K562 (cell line): ENCODE data around the gene CHPF. TPM values are rescaled to one million over a fixed set of nuclear protein-coding genes. Genes with fewer than 3 reads are reported as not detected.
A peak's percentile ranks its signal among the peaks of the same experiment; 100 is the strongest.

Experiments used
- ATF1 ChIP-seq, 2 experiments: fragments of 450-650 bp in 1 of 2; IDR thresholded peaks; 2 replicates each; pipeline ENCODE4 v1.6.1; 2016; ENCODE audit warnings: missing compliant biosample characterization in 1 of 2, missing genetic modification characterization in 1 of 2
- CCNT2 ChIP-seq: IDR thresholded peaks from 2 replicates; pipeline ENCODE4 v1.6.1; 2011; ENCODE audit warnings: borderline replicate concordance, low read depth, mild to moderate bottlenecking, moderate library complexity, mixed read lengths, low read length; ENCODE audit not compliant: insufficient read length; ENCODE audit errors: extremely low read depth
- E4F1 ChIP-seq: fragments of 250-450 bp; sonication (Bioruptor Pico); IDR thresholded peaks from 2 replicates; pipeline ENCODE4 v1.5.0; 2021; ENCODE audit warnings: mild to moderate bottlenecking, borderline replicate concordance
- GABPB1 ChIP-seq: sonication (generic); formaldehyde crosslinking; IDR thresholded peaks from 2 replicates; pipeline ENCODE4 v1.8.0; 2022; ENCODE audit warnings: mild to moderate bottlenecking, missing genetic modification reagents
- HDGF ChIP-seq: fragments of 450-650 bp; IDR thresholded peaks from 2 replicates; pipeline ENCODE4 v1.6.1; 2016
- HOXB6 ChIP-seq: fragments of 250-450 bp; sonication (Bioruptor Pico); IDR thresholded peaks from 2 replicates; pipeline ENCODE4 v1.5.1; 2022; ENCODE audit warnings: mild to moderate bottlenecking, borderline replicate concordance
- HSF4 ChIP-seq: fragments of 250-450 bp; sonication (Bioruptor Pico); IDR thresholded peaks from 2 replicates; pipeline ENCODE4 v2.1.2; 2022; ENCODE audit warnings: mild to moderate bottlenecking, moderate library complexity, borderline replicate concordance
- NCOA2 ChIP-seq, 2 experiments: fragments of 450-650 bp; IDR thresholded peaks; 2 replicates each; pipeline ENCODE4 v1.6.1; 2018; ENCODE audit warnings: mild to moderate bottlenecking in 2 of 2, moderate library complexity in 1 of 2; ENCODE audit not compliant: partially characterized antibody in 2 of 2
- NELFE ChIP-seq: IDR thresholded peaks from 2 replicates; pipeline ENCODE4 v1.6.1; 2011; ENCODE audit warnings: mild to moderate bottlenecking; ENCODE audit not compliant: insufficient read depth, insufficient read length
- SIN3A ChIP-seq, 2 experiments: fragments of 150-350 bp in 1 of 2; IDR thresholded peaks; 2 replicates each; pipeline ENCODE4 v1.6.1; 2011 to 2016; ENCODE audit warnings: borderline replicate concordance in 2 of 2, low read depth in 2 of 2, low read length in 2 of 2, mild to moderate bottlenecking in 2 of 2, moderate library complexity in 2 of 2; ENCODE audit not compliant: control insufficient read depth in 1 of 2
- SMAD1 ChIP-seq: fragments of 150-350 bp; IDR thresholded peaks from 2 replicates; pipeline ENCODE4 v1.6.1; 2014; ENCODE audit warnings: low read length, low read depth; ENCODE audit not compliant: partially characterized antibody
- TAF9B ChIP-seq: fragments of 450-650 bp; IDR thresholded peaks from 2 replicates; pipeline ENCODE4 v1.6.1; 2018; ENCODE audit warnings: mild to moderate bottlenecking; ENCODE audit not compliant: partially characterized antibody
- TEAD1 ChIP-seq, 2 experiments: fragments of 450-650 bp in 1 of 2; sonication (generic) in 1 of 2; formaldehyde crosslinking; IDR thresholded peaks; 2 replicates each; pipeline versions ENCODE4 v1.4.0 to v1.8.0; 2020 to 2022; ENCODE audit warnings: mild to moderate bottlenecking in 2 of 2, missing genetic modification reagents in 1 of 2
- TFE3 ChIP-seq: fragments of 450-650 bp; formaldehyde crosslinking; IDR thresholded peaks from 2 replicates; pipeline ENCODE4 v1.4.0; 2020; ENCODE audit warnings: mild to moderate bottlenecking, mixed read lengths
- ZFX ChIP-seq: sonication (generic); formaldehyde crosslinking; IDR thresholded peaks from 2 replicates; pipeline ENCODE4 v1.8.0; 2022; ENCODE audit warnings: mild to moderate bottlenecking, missing genetic modification reagents, moderate library complexity
- ZNF384 ChIP-seq: IDR thresholded peaks from 2 replicates; pipeline ENCODE4 v1.6.1; 2012; ENCODE audit warnings: low read depth, low read length, improper control_type of control experiment
- polyA plus RNA-seq, 8 experiments: library from polyadenylated mRNA; depleted of rRNA in 4 of 8; stranded (reverse) in 5 of 8; unstranded in 3 of 8; fragments of >200 nt; fragmentation: Nextera tagmentation in 2 of 8; fragmentation: Illumina TruSeq in 1 of 8; extraction: Ambion mirVana in 2 of 8; extraction: Trizol in 1 of 8; gene quantifications; 2 replicates each; pipeline versions ENCODE4 v1.2.1 to v1.2.3, GENCODE V29; 2011 to 2014; ENCODE audit warnings: inconsistent platforms in 1 of 8, missing spikeins in 1 of 8
- total RNA-seq, 7 experiments: library from RNA; depleted of rRNA in 6 of 7; stranded (reverse); fragments of >200 nt in 6 of 7; fragmentation: Illumina TruSeq in 2 of 7; extraction: Trizol in 2 of 7; gene quantifications; 2 replicates each; pipeline versions ENCODE4 v1.2.1 to v1.2.3, GENCODE V29; 2011 to 2021; ENCODE audit warnings: low replicate concordance in 1 of 7
- TF ChIP-seq, protein P1 (sequence below): IDR thresholded peaks from 2 replicates; pipeline ENCODE4 v1.6.1; 2014; ENCODE audit warnings: antibody characterized with exemption
- TF ChIP-seq, protein P2 (sequence below): fragments of 250-450 bp; sonication (Bioruptor Pico); IDR thresholded peaks from 2 replicates; pipeline ENCODE4 v1.8.0; 2022; ENCODE audit warnings: moderate library complexity, mild to moderate bottlenecking, inconsistent platforms

Gene CHPF
- total and polyA plus RNA-seq, 9 of the 15 experiments (the other 6 are each of a cell fraction or from before 2014, with no cell fraction given), result 0.15 to 57.2 (median 7.9) TPM

- no peak for TF ChIP-seq ATF1 (CRISPR knock-in tag; IDR thresholded peaks at IDR 0.05)
- no peak for TF ChIP-seq ATF1 (tag; IDR thresholded peaks at IDR 0.05)
- no peak for TF ChIP-seq HSF4 (CRISPR knock-in tag)
- TF ChIP-seq CCNT2, result no peak
- TF ChIP-seq, protein P1, sequence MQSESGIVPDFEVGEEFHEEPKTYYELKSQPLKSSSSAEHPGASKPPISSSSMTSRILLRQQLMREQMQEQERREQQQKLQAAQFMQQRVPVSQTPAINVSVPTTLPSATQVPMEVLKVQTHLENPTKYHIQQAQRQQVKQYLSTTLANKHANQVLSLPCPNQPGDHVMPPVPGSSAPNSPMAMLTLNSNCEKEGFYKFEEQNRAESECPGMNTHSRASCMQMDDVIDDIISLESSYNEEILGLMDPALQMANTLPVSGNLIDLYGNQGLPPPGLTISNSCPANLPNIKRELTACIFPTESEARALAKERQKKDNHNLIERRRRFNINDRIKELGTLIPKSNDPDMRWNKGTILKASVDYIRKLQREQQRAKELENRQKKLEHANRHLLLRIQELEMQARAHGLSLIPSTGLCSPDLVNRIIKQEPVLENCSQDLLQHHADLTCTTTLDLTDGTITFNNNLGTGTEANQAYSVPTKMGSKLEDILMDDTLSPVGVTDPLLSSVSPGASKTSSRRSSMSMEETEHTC, result no peak
- TF ChIP-seq HDGF, result no peak
- no peak for TF ChIP-seq GABPB1 (CRISPR knock-in tag)
- TF ChIP-seq TAF9B, result no peak
- TF ChIP-seq ZFX, result peak; percentile 35; the same call in 1 of the 2 replicates
- TF ChIP-seq HOXB6 (CRISPR knock-in tag), result no peak
- TF ChIP-seq TFE3 (CRISPR knock-in tag), result no peak
- no peak for TF ChIP-seq E4F1 (CRISPR knock-in tag)
- no peak for TF ChIP-seq ZNF384
- TF ChIP-seq, protein P2, sequence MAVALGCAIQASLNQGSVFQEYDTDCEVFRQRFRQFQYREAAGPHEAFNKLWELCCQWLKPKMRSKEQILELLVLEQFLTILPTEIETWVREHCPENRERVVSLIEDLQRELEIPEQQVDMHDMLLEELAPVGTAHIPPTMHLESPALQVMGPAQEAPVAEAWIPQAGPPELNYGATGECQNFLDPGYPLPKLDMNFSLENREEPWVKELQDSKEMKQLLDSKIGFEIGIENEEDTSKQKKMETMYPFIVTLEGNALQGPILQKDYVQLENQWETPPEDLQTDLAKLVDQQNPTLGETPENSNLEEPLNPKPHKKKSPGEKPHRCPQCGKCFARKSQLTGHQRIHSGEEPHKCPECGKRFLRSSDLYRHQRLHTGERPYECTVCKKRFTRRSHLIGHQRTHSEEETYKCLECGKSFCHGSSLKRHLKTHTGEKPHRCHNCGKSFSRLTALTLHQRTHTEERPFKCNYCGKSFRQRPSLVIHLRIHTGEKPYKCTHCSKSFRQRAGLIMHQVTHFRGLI (CRISPR knock-in tag), result no peak
- no peak for TF ChIP-seq NELFE
- peak; percentile 67 to 83; a peak in 2 of 4 replicates for TF ChIP-seq SIN3A (IDR thresholded peaks at IDR 0.05; ENCODE audit: borderline replicate concordance in 2 of 2, control insufficient read depth in 1 of 2, low read depth in 2 of 2, low read length in 2 of 2)
- TF ChIP-seq SMAD1, result no peak
- peak in 1 of 2 experiments; percentile 38; a peak in 1 of 4 replicates for TF ChIP-seq TEAD1 (CRISPR knock-in tag; IDR thresholded peaks at IDR 0.05)
- TF ChIP-seq NCOA2 (IDR thresholded peaks at IDR 0.05; ENCODE audit: partially characterized antibody in 2 of 2), result no peak
These were observed 9.0 kb upstream of the CHPF start (continued) for GRCh38 chr2:219552382-219553167.
